PFSK-1 (cell line): Measurements from ENCODE around the gene PCID2.

Experiments used
- FOXP2 ChIP-seq: optimal IDR thresholded peaks from 2 replicates; pipeline ENCODE3; 2011; ENCODE audit warnings: borderline replicate concordance, control low read depth, inconsistent platforms; ENCODE audit not compliant: insufficient read depth; ENCODE audit errors: extremely low read length, extremely low read depth
- POLR2AphosphoS5 ChIP-seq: IDR thresholded peaks from 2 replicates; pipeline ENCODE4 v1.6.1; 2012; ENCODE audit warnings: low read depth, mild to moderate bottlenecking, control low read depth, low read length, moderate library complexity
- SIN3A ChIP-seq: IDR thresholded peaks from 2 replicates; pipeline ENCODE4 v1.6.1; 2012; ENCODE audit warnings: mild to moderate bottlenecking, low read length, moderate library complexity, borderline replicate concordance; ENCODE audit not compliant: insufficient read depth
- TAF1 ChIP-seq: IDR thresholded peaks from 2 replicates; pipeline ENCODE4 v1.6.1; 2012; ENCODE audit warnings: low read length, control low read depth, borderline replicate concordance; ENCODE audit not compliant: insufficient read depth
- TF ChIP-seq, protein P1 (sequence below), 2 experiments: IDR thresholded peaks; 2 replicates each; pipeline versions ENCODE4 v1.6.1 to v1.8.0; 2011 to 2012; ENCODE audit warnings: low read depth in 2 of 2, low read length in 2 of 2, control low read depth in 1 of 2, inconsistent platforms in 1 of 2, mild to moderate bottlenecking in 1 of 2, moderate library complexity in 1 of 2; ENCODE audit not compliant: insufficient read depth in 1 of 2

Gene PCID2

DNA sequence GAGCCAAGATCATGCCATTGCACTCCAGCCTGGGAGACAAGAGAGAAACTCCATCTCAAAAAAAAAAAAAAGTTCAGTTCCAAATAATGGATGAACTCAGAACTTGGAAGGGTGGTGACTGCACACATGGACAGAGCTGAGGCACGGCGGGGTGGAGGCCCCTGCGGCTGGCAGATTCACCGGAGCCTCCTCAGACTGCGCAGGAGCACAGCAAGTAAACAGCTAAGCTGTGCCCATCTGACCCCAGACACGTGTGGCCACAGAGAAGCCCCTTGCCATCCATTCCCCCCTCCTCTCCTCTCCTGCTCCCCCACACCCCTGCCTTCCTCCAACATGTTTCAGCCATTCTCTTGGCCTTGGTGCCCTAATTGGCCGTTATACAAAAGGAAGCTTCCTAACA, 65.6 kb downstream of the PCID2 start:
- TF ChIP-seq TAF1 (no peak), SIN3A (no peak), FOXP2 (no peak), POLR2AphosphoS5 (no peak)
- TF ChIP-seq, protein P1, sequence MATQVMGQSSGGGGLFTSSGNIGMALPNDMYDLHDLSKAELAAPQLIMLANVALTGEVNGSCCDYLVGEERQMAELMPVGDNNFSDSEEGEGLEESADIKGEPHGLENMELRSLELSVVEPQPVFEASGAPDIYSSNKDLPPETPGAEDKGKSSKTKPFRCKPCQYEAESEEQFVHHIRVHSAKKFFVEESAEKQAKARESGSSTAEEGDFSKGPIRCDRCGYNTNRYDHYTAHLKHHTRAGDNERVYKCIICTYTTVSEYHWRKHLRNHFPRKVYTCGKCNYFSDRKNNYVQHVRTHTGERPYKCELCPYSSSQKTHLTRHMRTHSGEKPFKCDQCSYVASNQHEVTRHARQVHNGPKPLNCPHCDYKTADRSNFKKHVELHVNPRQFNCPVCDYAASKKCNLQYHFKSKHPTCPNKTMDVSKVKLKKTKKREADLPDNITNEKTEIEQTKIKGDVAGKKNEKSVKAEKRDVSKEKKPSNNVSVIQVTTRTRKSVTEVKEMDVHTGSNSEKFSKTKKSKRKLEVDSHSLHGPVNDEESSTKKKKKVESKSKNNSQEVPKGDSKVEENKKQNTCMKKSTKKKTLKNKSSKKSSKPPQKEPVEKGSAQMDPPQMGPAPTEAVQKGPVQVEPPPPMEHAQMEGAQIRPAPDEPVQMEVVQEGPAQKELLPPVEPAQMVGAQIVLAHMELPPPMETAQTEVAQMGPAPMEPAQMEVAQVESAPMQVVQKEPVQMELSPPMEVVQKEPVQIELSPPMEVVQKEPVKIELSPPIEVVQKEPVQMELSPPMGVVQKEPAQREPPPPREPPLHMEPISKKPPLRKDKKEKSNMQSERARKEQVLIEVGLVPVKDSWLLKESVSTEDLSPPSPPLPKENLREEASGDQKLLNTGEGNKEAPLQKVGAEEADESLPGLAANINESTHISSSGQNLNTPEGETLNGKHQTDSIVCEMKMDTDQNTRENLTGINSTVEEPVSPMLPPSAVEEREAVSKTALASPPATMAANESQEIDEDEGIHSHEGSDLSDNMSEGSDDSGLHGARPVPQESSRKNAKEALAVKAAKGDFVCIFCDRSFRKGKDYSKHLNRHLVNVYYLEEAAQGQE (IDR thresholded peaks at IDR 0.05; ENCODE audit: insufficient read depth in 1 of 2, low read depth in 2 of 2, low read length in 2 of 2) = no peak

DNA sequence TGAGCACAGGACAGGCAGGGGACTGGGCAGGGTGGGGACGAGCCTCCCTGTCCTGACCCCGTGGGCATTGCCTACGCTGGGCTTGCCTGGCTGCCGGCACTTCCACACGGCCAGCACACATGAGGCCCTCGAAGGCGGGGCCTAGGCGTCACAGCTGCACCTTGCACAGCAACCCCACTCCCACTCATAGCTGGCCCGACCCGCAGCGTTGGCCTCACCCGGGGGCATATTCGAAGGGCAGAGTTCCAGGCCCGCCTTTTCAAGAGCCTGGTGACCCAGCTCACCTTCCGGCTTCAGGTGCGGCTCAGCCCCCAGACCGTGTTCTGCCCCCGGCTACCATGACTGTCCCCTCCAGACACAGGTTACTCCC, 66.9 kb downstream of the PCID2 start:
- TF ChIP-seq TAF1 (no peak), POLR2AphosphoS5 (no peak), FOXP2 (no peak), SIN3A (no peak)
- TF ChIP-seq, protein P1 (IDR thresholded peaks at IDR 0.05; ENCODE audit: insufficient read depth in 1 of 2, low read depth in 2 of 2, low read length in 2 of 2) = no peak

DNA sequence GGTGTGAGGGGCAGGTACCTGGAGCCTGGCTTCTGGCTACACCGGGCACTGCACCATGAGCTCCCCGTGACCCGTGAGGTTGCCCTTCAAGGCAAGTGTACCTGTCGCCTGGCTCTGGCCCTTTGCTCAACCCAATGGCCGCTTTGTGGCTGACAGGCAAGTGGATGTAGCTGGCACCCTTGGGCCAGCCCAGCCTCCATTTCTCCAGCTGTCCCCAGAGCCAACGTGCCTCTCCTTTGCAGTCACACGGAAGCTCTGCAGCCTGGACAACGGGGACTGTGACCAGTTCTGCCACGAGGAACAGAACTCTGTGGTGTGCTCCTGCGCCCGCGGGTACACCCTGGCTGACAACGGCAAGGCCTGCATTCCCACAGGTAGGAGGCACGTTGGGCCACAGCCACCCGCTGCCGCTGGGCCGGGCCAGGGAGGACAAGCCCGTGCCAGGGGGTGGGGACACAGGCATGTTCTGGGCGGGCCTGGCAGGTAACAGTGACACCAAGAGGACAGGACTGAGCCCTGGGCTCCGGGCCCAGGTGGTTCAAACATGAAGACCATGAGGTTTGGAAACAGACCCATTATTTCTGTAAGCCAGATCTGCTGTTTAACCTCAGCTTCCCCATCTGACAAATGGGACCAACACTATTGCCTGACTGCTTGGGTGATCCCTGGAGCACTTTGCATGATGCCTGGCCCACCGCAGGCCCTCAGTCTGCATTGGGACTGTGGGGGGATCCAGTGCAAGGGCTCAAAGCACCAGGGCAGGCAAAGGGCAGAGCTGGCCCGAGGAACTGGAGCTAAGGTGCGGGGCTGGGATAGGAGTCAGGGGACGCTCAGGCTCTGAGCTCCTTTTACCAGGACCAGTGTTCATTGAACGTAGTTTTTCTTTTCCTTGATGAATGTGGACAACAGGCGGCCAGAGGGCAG, 67.5 kb downstream of the PCID2 start:
- TF ChIP-seq POLR2AphosphoS5 (no peak), FOXP2 (no peak), TAF1 (no peak), SIN3A (no peak)
- TF ChIP-seq, protein P1 (IDR thresholded peaks at IDR 0.05; ENCODE audit: insufficient read depth in 1 of 2, low read depth in 2 of 2, low read length in 2 of 2) = no peak

DNA sequence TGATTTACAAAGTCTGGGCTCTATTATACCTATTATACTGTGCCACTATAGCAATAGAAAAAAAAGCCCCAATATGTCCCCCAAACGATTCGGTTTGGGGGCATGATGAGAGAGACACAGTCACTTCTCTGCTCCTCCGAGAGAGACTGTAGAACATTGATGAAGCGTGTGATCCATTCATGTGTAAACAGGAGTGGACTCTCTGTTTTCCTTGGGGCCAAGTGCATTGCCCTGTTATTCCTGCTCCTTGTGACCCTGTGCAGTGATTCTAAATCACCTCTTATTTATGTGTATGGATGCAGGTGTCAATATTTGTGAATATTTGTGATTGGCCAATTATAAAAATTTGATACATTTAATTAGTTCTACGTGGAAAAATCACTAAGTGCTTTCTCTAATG, 68.9 kb downstream of the PCID2 start:
- no peak for TF ChIP-seq SIN3A
- no peak for TF ChIP-seq TAF1
- TF ChIP-seq, protein P1 (IDR thresholded peaks at IDR 0.05; ENCODE audit: insufficient read depth in 1 of 2, low read depth in 2 of 2, low read length in 2 of 2) = no peak
- TF ChIP-seq FOXP2 = no peak
- no peak for TF ChIP-seq POLR2AphosphoS5
